Pancreas (tissue), 10 donors: ENCODE results near the gene COPA. TPM values are rescaled to one million over a fixed set of nuclear protein-coding genes. Genes with fewer than 3 reads are reported as not detected.

ENCODE experiments used
- ATAC-seq, 4 donors: fragments of 200-7000 bp; cut with Tn5 transposase; one replicate each; pipeline versions ENCODE4 v1.8.0 to v1.9.1; 2020; ENCODE audit warnings: mild to moderate bottlenecking in 4 of 4, moderate library complexity in 4 of 4
- DNase-seq, 6 donors: peaks; one replicate each; pipeline ENCODE4 v3.0.0-alpha.2; 2020
- FAIRE-seq: peaks from 2 replicates; lab custom pipeline; 2012; peaks lifted over from hg19 to GRCh38; lab: Jason Lieb, UNC
- H3K27ac ChIP-seq, 4 donors: fragments of 200-600 bp; sonication (generic); 1 replicate in 3 of 4; 2 replicates in 1 of 4; pipeline versions ENCODE4 v1.5.0 to v1.8.0; 2020
- H3K27me3 ChIP-seq, 4 donors: fragments of 200-600 bp; one replicate each; pipeline ENCODE4 v1.8.0; 2021
- H3K36me3 ChIP-seq, 3 donors: fragments of 200-600 bp; sonication (generic) in 1 of 3; one replicate each; pipeline versions ENCODE4 v1.5.0 to v1.8.0; 2020 to 2021
- H3K4me1 ChIP-seq, 3 donors: fragments of 200-600 bp; one replicate each; pipeline ENCODE4 v1.8.0; 2021
- H3K4me3 ChIP-seq, 4 donors: fragments of 200-600 bp; sonication (generic) in 2 of 4; one replicate each; pipeline versions ENCODE4 v1.5.0 to v1.8.0; 2020 to 2021
- H3K9me3 ChIP-seq, 4 donors: fragments of 200-600 bp; one replicate each; pipeline ENCODE4 v1.8.0; 2021
- CTCF ChIP-seq, 4 donors: fragments of 200-600 bp; sonication (generic) in 3 of 4; IDR thresholded peaks; one replicate each; pipeline versions ENCODE4 v1.5.0 to v1.8.0; 2021; ENCODE audit warnings: antibody characterized with exemption in 4 of 4
- WGBS, 2 donors: extraction: QIAGEN DNeasy Blood & Tissue Kit; methylation state at CpG; one replicate each; pipeline ENCODE4 v1.1.7; 2013; 5-methylcytosine and 5-hydroxymethylcytosine counted together
- intact Hi-C, 3 donors: fragments of 100-400 bp; cut with DNase I; formaldehyde crosslinking; loops; one replicate each; pipeline versions ENCODE4 v1.11.1 to v1.14.2; 2022
- polyA plus RNA-seq, 2 donors: library from polyadenylated mRNA; stranded (reverse); fragments of 200-250 nt; gene quantifications; one replicate each; pipeline ENCODE4 v1.2.3, GENCODE V29; 2013
- total RNA-seq, 6 donors: library from RNA; stranded (reverse); fragmentation: NEBNext Ultra II Directional in 4 of 6; extraction: Animal tissue kit (Norgen Biotek cat#: 25700) in 4 of 6; gene quantifications; one replicate each; pipeline versions ENCODE4 v1.2.1 to v1.2.4, GENCODE V29; 2021 to 2023
- donor health status: healthy with polysubstance abuse.
- donor health status: DM: no; HTN: no; CAD: no; lungs with moderate emphysema.
- donor health status: DM: no; HTN: no; CAD: no.
- donor health status: control.
- donor health status: control.
- donor health status: Bipolar disorder and iron deficiency.
- donor health status: DM: yes; HTN: yes; CAD: no.
- donor health status: DM: no; HTN: no; CAD: no.
- donor health status: DM: no; HTN: no; CAD: no.
- donor health status: DM: yes; HTN: yes; CAD: no.

Gene COPA
- total and polyA plus RNA-seq, 8 donors, result 34.7 to 114 (median 75.9) TPM

- WGBS, 2 donors, result 70 to 79% methylated on average over 2 of the region's 2 CpGs
- peaks cover 4 to 47% (median 20%) of the 10 kb centered on the region in 3 donors for H3K36me3 ChIP-seq
- ATAC-seq, result no peak
- no peak for DNase-seq
- H3K4me3 ChIP-seq, result no peak overlapping the region
- H3K9me3 ChIP-seq, result no peaks in the 10 kb centered on the region
- no peak for TF ChIP-seq CTCF (IDR thresholded peaks at IDR 0.05)
- H3K4me1 ChIP-seq, result no peaks in the 10 kb centered on the region
- FAIRE-seq, result no peak
- no peaks in the 10 kb centered on the region for H3K27me3 ChIP-seq
- H3K27ac ChIP-seq, result no peak overlapping the region
- intact Hi-C loops, result no loop called here
These were observed 65.7 kb downstream of the COPA start for GRCh38 chr1:160277330-160277729.

GRCh38 chr1:160271025-160271424 is 72.0 kb downstream of the COPA start:
- intact Hi-C loops, result no loop called here
- no peak for TF ChIP-seq CTCF (IDR thresholded peaks at IDR 0.05)
- no peak for FAIRE-seq
- no peak overlapping the region for H3K4me3 ChIP-seq
- 92 to 95% methylated on average over 1 of the region's 1 CpG for WGBS, 2 donors
- DNase-seq, result no peak
- no peaks in the 10 kb centered on the region for H3K9me3 ChIP-seq
- H3K27ac ChIP-seq, result no peak overlapping the region
- H3K27me3 ChIP-seq, result no peaks in the 10 kb centered on the region
- H3K4me1 ChIP-seq, result no peaks in the 10 kb centered on the region
- H3K36me3 ChIP-seq, result no peaks in the 10 kb centered on the region
- no peak for ATAC-seq

- FAIRE-seq (no peak), ATAC-seq (no peak), DNase-seq (no peak)
- no peak for TF ChIP-seq CTCF (IDR thresholded peaks at IDR 0.05)
- H3K27me3 ChIP-seq, result no peaks in the 10 kb centered on the region
- WGBS, 2 donors, result 79 to 81% methylated on average over 10 of the region's 10 CpGs
- no peaks in the 10 kb centered on the region for H3K9me3 ChIP-seq
- no peaks in the 10 kb centered on the region for H3K36me3 ChIP-seq
- intact Hi-C loops, result no loop called here
- H3K4me1 ChIP-seq, result no peaks in the 10 kb centered on the region
- H3K4me3 ChIP-seq, result no peak overlapping the region
- no peak overlapping the region for H3K27ac ChIP-seq
These were observed 75.6 kb downstream of the COPA start for GRCh38 chr1:160267284-160267991.

GRCh38 chr1:160264795-160265307 is 78.2 kb downstream of the COPA start:
- intact Hi-C loops, result no loop called here
- H3K4me1 ChIP-seq, result peaks cover 3 to 12% (median 12%) of the 10 kb centered on the region in 3 donors
- no peaks in the 10 kb centered on the region for H3K9me3 ChIP-seq
- ATAC-seq (no peak), FAIRE-seq (no peak), DNase-seq (no peak)
- TF ChIP-seq CTCF (IDR thresholded peaks at IDR 0.05), result no peak
- no peak overlapping the region for H3K4me3 ChIP-seq
- no peaks in the 10 kb centered on the region for H3K27me3 ChIP-seq
- no peak overlapping the region for H3K27ac ChIP-seq
- 62 to 69% methylated on average over 4 of the region's 4 CpGs for WGBS, 2 donors
- no peaks in the 10 kb centered on the region for H3K36me3 ChIP-seq
